ENCODE measurements around the gene COL23A1. TPM values are rescaled to one million over a fixed set of nuclear protein-coding genes. Genes with fewer than 3 reads are reported as not detected.
A peak's percentile ranks its signal among the peaks of the same experiment; 100 is the strongest.

COL23A1 gene
- total RNA-seq, 2 donors from 2014 or later: 2.0 to 3.0 TPM

DNA sequence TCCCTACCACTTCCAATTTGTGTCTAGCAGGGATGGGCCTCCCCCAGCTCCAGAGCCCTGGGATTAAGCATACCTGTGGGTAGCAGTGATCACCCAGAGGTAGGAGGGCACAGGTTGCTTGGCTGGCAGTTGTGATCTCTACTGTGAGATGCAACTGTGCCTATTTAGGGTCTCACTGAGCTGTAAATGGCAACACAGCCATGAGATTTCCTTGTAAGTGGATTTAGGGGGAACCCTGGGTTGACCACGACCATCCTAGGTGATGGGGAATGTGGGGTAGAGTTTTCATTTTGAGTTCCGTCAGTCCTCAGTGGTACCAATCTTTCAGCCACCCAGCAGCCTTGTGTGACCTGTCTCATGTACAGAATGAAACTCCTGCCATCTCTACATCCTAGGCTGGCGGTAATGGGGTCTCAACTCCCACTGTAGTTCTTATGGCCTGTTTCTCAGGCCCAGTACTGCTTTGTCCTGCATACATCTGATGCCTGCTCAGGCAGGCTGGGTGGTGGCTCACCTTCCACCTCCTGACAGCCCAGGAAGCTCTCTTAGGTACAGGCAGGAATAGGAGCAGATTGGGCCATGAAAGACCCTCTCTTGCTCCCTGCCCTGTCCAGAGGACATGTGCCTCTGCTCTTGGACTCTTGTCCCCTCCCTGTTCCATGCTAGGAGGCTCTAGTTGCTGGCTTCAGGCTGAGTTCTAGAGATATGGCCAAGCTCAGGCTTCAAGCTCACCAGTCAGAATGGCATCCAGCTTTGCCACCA lies 377.8 kb downstream of the COL23A1 start:
- no peak for DNase-seq (ENCODE audit: low spot score)
- intact Hi-C loops (cut with DNase I): no loop called here

DNA sequence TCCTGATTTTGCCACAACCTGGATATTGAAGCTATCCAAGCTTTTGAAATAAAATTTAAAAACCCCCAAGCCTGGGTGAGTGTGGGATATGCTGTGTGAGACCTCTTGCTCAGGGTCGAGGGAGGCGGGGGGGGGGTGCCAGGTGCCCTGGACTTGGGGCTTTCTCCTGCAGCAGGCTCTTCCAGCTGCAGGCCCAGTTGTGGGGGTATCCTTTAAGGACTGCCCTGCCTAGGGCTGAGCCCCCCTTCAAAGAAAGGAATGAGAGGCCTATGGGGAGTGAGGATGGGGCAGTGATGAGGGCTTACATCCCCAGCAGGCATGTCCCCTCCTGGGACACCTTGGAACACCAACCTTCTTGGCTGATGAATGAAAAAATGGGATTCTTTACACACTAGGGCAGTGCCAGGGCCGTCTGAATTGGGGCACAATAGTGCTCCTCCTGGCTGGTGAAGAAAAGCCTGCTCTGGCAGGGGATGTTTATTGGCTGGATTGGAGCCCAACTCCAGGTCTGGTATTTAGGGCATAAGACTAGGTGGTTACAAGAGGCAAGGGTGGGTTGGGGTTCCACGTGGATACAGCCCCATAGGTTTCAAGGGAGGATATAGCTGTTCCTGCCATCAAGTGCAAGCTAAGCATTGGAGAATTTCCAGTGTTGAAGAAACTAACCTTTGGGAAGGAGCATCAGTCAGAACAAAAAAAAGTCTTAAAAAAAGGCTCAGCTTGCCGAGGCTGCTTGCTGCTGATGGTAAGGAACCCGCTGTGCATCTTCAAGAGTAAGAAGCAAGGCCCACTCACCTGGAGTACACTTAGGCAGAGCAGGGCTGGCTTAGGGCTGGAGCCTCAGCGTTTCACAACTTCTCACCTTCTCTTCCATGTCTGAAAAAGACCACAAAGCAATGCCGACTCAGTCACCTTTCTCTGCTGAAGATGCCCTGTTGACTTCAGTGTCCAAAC lies 378.8 kb downstream of the COL23A1 start:
- DNase-seq (ENCODE audit: low spot score): no peak
- intact Hi-C loops (cut with DNase I): no loop called here

DNA sequence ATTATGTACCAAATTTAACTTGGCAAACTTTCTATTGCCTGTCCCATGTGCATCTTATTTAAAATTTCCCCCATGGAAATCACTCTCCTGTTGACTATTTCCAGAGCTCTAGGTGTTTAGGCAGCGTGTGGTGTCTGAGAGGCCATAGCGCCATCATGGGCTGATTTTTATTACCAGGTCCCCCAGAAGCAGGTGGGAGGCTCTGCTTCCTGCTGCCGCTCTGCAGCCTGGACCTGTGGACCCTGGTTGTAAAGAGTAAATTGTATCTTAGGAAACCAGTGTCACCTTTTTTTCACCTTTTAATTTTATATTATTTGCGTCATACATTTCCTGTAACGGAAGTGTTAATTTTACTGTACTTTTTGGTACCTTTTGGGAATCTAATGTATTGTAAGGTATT lies 379.5 kb downstream of the COL23A1 start:
- no peak for DNase-seq (ENCODE audit: low spot score)
- intact Hi-C loops (cut with DNase I): no loop called here

DNA sequence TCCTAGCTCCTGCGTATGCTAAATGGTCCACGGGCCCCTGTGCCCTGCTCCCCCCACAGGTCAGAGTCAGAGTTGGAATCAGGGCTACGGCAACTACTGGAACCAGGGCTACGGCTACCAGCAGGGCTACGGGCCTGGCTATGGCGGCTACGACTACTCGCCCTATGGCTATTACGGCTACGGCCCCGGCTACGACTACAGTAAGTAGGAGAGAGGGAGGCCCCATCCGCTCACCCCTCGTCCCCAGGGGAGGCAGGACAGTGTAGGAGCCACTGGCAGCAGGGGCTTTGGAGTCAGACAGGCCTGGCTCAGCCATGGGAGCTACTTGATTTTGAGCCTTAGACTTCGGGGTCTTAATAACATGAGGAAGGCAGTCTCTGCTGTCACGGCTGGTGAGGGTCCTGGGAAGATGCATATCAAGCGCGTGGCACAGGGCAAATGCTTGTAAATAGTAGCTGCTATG lies 380.1 kb downstream of the COL23A1 start:
- intact Hi-C loops (cut with DNase I): no loop called here
- DNase-seq (ENCODE audit: low spot score): no peak

DNA sequence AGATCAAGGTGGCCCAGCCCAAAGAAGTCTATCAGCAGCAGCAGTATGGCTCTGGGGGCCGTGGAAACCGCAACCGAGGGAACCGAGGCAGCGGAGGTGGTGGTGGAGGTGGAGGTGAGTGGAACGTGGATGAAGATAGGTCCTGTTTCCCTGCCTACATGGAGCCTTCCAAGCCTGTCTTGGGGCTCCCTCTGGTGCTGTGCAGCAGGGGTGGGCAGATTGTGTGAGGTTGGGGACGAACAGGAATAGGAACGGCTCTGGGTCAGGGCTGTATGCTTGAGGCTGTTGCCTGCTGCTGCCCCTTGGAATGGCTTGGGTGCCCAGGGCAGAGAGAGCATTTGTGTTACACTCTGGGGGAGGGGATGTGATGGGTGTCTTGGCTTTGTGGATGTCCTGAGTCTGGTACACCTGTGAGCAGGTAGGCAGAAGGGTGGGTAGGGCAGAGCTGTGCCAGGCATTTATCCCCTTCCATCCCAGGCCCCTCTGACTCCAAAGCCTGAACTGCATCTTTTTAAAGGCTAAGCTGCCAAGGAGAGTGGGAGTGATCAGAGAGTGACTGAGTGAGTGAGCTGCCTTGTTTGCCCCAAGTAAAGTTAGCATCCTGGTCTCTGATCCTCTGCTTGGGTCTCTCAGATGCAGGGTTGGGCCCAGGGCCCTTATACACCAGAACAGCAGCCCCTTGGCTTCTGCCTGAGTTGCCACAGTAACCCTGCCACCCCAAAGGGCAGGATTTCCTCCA lies 380.7 kb downstream of the COL23A1 start:
- DNase-seq (ENCODE audit: low spot score): no peak
- intact Hi-C loops (cut with DNase I): no loop called here

DNA sequence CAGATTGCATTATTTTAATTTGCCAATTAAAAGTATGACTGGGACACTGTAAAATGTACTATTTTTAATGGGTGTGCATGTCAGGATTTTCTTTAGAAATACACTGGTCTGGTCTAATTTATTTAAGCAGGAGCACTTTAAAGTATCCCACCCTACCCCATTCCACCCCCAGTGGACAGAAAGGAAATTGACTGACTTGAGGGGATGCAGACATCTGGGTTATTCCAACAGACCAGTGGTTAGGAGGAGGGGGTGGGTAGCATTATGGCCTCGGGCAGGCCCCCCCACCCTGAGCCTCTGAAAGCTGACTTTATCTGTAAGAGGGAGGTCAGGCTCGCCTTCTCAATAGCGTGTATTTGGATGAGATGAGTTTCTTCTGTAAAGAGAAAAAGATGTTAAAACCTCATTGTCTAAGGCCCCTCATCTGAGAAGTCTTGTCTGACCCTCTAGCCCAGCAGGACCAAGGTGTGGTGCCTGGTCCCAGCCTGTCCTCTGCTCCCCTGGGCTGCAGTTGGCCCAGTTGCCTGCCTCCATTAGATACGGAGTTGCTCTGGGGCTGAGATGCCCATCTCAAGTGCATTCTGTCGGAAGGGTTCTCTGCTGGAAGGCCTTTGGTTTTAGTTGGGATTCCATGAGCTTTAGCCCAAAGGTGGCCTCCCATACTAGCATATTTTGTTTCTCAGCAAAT lies 381.5 kb downstream of the COL23A1 start:
- intact Hi-C loops (cut with DNase I): no loop called here
- peak; percentile 46 for DNase-seq (ENCODE audit: low spot score)

DNA sequence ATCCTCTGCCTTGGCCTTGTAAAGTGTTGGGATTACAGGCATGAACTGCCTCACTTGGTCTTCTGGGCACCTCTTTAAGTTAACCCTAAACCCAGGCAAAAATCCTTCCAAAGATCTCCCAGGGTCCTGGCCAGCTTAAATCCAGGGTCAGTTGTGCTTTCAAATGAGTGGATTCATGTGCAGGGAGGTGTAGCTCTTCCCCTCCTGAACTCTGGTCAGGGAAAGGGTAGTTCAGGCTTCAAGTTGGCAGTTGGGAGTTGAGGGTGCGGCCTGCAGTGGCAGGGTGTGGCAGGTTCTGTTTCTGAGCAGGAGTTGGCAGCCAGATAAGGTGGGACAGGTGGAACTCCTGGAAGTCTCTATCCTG lies 382.3 kb downstream of the COL23A1 start:
- DNase-seq (ENCODE audit: low spot score): no peak
- intact Hi-C loops (cut with DNase I): no loop called here

DNA sequence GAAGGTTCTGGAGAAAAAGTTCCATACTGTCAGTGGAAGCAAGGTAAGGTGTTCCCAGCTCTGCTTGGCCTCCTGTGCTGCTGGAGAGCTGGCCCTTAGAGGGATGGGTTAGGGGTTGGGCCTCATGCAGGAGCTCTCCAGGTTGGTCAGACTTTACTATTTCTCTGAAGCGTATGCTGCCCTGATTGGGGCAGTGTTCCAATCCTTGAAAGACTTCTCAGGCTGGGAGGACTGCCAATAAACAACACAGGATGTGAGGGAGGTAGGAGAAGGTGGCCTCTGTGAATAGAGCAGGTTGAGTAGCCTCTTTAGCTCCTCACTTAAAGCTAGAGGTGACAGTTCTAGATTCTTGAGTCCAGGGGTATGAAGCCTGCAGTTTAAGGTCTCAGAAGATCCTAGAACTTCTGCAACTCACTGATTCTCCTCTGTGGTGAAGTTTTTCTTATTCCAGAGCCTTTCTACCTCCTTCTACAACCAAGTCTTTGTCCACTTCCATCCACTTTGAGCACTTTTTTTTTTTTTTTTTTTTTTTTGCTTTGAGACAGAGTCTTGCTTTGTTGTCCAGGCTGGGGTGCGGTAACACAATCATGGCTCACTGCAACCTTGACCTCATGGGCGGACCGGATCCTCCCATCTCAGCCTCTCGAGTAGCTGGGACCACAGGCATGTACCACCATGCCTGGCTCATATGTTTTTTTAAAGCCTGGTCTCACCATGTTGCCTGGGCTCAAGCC lies 382.8 kb downstream of the COL23A1 start:
- intact Hi-C loops (cut with DNase I): no loop called here

DNA sequence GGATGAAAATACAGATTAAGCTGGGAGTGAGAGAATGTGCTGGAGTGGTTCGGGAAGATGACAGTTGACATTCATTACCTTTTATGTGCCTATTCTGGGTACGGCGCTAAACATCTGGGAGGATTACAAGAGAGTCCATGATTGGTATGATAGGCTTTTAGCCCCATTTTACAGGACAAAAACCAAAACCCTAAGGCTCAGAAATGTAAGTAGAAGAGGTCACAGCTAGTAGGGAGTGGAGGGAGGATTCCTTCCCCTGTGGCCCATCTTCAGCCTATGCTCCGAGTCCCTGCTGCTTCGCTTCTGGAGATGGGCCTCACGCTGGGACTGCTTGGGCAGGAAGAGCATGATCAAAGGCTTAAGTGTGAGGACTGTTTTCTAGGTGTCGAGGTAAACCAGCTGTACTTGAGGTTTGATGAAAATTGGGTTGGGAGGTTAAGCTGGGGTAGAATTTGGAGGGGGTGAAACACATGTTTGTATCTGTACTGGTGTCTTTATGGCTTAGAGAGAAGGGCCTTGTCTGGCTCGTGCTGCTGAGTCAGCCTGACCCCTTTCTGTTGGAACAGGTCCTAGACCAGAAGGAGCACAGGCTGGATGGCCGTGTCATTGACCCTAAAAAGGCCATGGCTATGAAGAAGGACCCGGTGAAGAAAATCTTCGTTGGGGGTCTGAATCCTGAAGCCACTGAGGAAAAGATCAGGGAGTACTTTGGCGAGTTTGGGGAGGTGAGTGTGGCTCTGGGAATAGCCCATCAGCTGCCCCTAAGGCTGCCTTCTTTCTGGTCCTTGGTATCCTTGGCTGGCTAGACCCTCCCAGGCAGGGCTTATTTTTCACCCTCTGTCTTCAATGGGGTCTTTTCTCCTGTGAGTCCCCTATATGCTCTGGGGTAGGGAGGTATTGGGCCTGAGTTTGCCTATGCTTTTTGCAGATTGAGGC lies 383.8 kb downstream of the COL23A1 start:
- no peak for DNase-seq (ENCODE audit: low spot score)
- intact Hi-C loops (cut with DNase I): no loop called here

More for the DNA sequence above, 382.8 kb downstream of the COL23A1 start:
- DNase-seq (ENCODE audit: low spot score): no peak

DNA sequence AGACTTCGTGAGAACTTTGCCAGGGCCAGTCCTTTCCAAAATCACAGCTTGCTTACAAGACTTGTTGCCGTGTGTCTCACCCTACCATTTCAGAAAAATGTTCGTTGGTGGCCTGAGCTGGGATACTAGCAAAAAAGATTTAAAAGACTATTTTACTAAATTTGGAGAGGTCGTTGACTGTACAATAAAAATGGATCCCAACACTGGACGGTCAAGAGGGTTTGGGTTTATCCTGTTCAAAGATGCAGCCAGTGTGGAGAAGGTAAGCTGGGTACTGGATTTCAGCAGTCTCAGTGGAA lies 384.5 kb downstream of the COL23A1 start:
- DNase-seq (ENCODE audit: low spot score): no peak

DNA sequence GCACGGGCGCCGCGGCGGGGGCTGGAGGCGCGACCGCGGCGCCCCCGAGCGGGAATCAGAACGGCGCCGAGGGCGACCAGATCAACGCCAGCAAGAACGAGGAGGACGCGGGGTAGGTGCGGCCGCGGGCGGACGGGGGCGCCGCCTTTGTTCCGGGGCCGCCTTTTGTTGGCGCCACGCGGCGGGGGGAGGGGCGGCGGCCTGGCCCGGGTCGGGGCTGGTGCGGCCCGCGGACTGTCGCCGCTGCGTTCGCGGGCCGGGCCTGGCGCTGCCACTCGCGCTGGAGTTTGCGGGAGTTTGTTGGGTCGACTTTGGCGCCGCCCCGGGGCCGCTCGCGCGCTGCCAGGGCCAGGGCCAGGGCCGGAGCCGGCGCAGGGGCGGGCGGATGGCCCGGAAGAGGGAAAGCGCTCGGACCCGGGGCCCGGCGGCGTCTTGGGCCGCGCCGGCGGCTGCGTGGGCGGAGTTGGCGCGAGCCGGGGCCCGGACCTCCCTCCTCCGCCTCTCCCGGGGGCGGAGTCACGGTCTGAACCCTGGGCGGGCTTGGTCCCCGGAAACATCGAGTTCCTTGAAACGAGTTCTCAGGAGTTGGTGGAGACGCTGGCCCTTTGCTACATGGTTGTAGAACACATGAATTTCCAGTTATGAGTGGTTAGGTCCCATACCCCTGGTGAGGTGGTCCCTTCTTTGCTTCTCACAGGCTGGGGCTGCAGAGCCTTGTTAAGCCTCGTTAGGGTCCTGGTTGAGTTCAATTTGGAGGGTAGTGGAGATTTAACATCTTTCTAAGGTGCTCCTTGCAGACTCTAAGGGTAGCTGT lies 385.1 kb downstream of the COL23A1 start:
- intact Hi-C loops (cut with DNase I): no loop called here
- peak; percentile 94 for DNase-seq (ENCODE audit: low spot score)

More for the DNA sequence above, 384.5 kb downstream of the COL23A1 start:
- intact Hi-C loops (cut with DNase I): no loop called here

DNA sequence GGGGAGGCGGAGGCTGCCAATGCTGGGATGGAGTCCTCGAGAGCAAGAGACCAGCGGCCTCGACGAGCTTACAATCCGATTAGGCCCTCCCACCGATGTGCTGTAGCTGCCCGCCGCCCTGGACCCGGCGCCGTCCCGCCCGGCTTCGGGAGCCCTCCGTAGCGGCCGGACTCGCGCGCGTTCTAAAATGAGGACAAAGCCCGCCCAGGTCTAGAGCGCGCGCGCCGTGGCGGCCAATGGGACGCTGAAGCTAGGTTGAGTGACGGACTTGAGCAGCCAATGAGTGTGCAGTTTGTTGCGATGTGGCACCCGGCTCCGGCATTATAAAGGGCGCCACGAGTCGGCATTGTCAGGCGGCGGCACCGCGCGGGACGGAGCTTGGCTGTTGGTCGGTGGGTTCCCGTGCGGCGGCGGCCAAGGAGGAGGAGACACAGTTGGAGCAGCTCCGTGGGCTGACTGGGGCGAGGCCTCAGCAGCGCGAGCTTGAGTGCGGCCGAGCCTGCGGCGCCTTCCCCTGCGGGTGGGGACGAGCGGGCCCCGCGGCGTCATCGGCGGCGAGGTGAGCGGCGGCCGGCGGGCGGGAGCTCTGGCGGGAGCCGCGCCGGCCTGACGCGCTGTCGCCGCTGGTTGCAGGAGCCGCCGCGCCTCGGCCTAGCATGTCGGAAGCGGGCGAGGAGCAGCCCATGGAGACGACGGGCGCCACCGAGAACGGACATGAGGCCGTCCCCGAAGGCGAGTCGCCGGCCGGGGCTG lies 385.8 kb downstream of the COL23A1 start, which contains the start of gene HNRNPAB:
Gene HNRNPAB (plus strand): TSS at position 352 of the 753 bp plus-strand sequence. CDS start 305 bp downstream, at position 657.
- intact Hi-C loops (cut with DNase I): no loop called here

DNA sequence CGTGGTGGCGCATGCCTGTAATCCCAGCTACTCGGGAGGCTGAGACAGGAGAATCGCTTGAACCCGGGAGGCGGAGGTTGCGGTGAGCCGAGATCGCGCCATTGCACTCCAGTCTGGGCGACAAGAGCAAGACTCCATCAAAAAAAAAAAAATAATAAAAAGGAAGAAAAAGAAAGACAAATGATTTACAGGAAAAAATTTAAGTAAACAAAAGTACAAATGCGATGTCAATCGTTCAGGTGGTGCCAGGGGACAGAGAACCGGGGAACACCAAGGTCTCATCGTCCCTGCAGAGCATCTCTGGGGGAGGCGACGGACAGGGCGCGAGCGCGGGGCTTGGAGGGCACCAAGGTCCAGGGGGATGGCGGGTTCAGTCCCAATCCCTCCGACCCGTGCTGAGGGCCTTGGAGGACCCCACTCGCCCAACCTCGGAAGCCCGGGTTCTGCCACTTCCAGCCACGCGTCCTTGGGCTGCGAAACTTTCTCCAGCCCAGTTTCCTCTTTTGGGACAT lies 386.5 kb downstream of the COL23A1 start:
- intact Hi-C loops (cut with DNase I): no loop called here
- no peak for DNase-seq (ENCODE audit: low spot score)

More for the DNA sequence above, 385.8 kb downstream of the COL23A1 start, which contains the start of gene HNRNPAB:
- peak; percentile 99 for DNase-seq (ENCODE audit: low spot score)

DNA sequence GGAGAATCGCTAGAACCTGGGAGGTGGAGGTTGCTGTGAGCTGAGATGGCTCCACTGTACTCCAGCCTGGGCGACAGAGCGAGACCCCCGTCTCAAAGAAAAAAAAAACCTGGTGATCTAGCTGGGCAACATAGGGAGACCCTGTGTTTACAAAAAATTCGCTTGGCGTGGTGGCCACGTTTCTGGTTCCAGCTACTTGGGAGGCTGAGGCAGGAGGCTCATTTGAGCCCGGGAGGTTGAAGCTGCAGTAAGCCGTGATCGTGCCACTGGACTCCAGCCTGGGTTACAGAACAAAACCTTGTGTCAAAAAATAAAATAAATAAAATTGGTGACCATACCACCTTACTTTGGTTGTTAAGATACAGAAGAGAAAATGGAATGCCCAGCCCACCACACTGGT lies 387.7 kb downstream of the COL23A1 start:
- no peak for DNase-seq (ENCODE audit: low spot score)
- intact Hi-C loops (cut with DNase I): no loop called here

DNA sequence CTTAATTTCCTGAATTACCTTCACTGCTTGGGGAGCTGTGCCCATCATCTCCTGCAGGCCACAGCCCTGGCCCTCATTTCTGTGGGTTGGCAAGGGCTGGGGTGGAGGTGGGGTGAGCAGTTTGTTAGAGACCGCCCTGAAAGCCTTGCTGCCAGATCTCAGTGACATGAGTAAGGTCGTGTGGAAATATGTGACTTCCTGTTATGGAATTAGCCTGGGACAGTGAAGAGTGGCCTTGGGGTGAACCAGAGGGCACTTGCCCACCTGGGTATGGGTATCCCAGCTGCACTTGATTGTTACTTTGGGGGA lies 388.3 kb downstream of the COL23A1 start:
- DNase-seq (ENCODE audit: low spot score): no peak
- intact Hi-C loops (cut with DNase I): no loop called here
